ENCODE results near the gene BCAM.
"Not testable (repeated sequence)": the region's sequence is repeated elsewhere in the genome, so short reads cannot be mapped to it uniquely, and the experiment has no call there.

Gene BCAM

GRCh38 chr19:44834399-44834798 is 25.5 kb downstream of the BCAM start:
- DNase-seq; H3K4me2 ChIP-seq (ENCODE audit: low read length, poor library complexity, severe bottlenecking); H3K79me1 ChIP-seq (replicated peaks; ENCODE audit: low read length, poor library complexity, severe bottlenecking); H3K27ac ChIP-seq (ENCODE audit: low read length, poor library complexity, severe bottlenecking); H3K9me3 ChIP-seq (ENCODE audit: control insufficient read depth, low read length); H3K4ac ChIP-seq (ENCODE audit: low read depth in 1 of 2, low read length in 2 of 2); H3K4me1 ChIP-seq (ENCODE audit: control insufficient read depth, insufficient read depth, low read depth, low read length); H2BK12ac ChIP-seq (ENCODE audit: low read length in 2 of 2); H3K9ac ChIP-seq (ENCODE audit: low read length); H3K14ac ChIP-seq (ENCODE audit: low read length in 2 of 2); H2AK5ac ChIP-seq (ENCODE audit: low read length, severe bottlenecking); H2BK15ac ChIP-seq (ENCODE audit: low read depth, poor library complexity, severe bottlenecking); H2BK120ac ChIP-seq (ENCODE audit: low read depth, low read length); H4K8ac ChIP-seq (ENCODE audit: low read length); H3K23ac ChIP-seq (ENCODE audit: low read length in 2 of 2); H3K4me3 ChIP-seq (ENCODE audit: insufficient read depth in 1 of 2, low read depth in 1 of 2, low read length in 2 of 2); H4K91ac ChIP-seq (ENCODE audit: low read length); H3K36me3 ChIP-seq (ENCODE audit: control insufficient read depth in 1 of 2, insufficient read depth in 2 of 2, low read depth in 1 of 2, low read length in 2 of 2); H2BK5ac ChIP-seq (ENCODE audit: low read depth, low read length, poor library complexity, severe bottlenecking); H3K18ac ChIP-seq (ENCODE audit: low read depth in 1 of 2, low read length in 2 of 2); H2AFZ ChIP-seq (ENCODE audit: low read depth, low read length): not testable (repeated sequence)
- H3K27me3 ChIP-seq (ENCODE audit: control insufficient read depth in 1 of 2, insufficient read depth in 1 of 2, low read length in 2 of 2): peaks cover 13 to 29% of the 10 kb centered on the region in 2 experiments
- WGBS: 91% methylated on average over 6 of the region's 8 CpGs

GRCh38 chr19:44839276-44839675 is 30.4 kb downstream of the BCAM start:
- Histone ChIP-seq H4K8ac (ENCODE audit: low read length) (no peak overlapping the region), H2BK5ac (ENCODE audit: low read depth, low read length, poor library complexity, severe bottlenecking) (no peak overlapping the region), H3K4me1 (ENCODE audit: control insufficient read depth, insufficient read depth, low read depth, low read length) (peaks cover under 1% of the 10 kb centered on the region), H2BK15ac (ENCODE audit: low read depth, poor library complexity, severe bottlenecking) (peak overlapping the region; percentile 57), H3K79me1 (replicated peaks; ENCODE audit: low read length, poor library complexity, severe bottlenecking) (no peaks in the 10 kb centered on the region), H3K18ac (ENCODE audit: low read depth in 1 of 2, low read length in 2 of 2) (no peak overlapping the region), H2BK12ac (ENCODE audit: low read length in 2 of 2) (no peak overlapping the region), H3K27ac (ENCODE audit: low read length, poor library complexity, severe bottlenecking) (no peak overlapping the region), H3K9ac (ENCODE audit: low read length) (no peak overlapping the region), H3K27me3 (ENCODE audit: control insufficient read depth in 1 of 2, insufficient read depth in 1 of 2, low read length in 2 of 2) (peaks cover 8 to 9% of the 10 kb centered on the region in 2 experiments), H4K91ac (ENCODE audit: low read length) (no peak overlapping the region), H3K23ac (ENCODE audit: low read length in 2 of 2) (no peak overlapping the region), H2BK120ac (ENCODE audit: low read depth, low read length) (no peak overlapping the region), H3K4me2 (ENCODE audit: low read length, poor library complexity, severe bottlenecking) (no peak overlapping the region), H3K14ac (ENCODE audit: low read length in 2 of 2) (no peak overlapping the region), H3K4ac (ENCODE audit: low read depth in 1 of 2, low read length in 2 of 2) (no peak overlapping the region), H2AFZ (ENCODE audit: low read depth, low read length) (no peak overlapping the region), H3K36me3 (ENCODE audit: control insufficient read depth in 1 of 2, insufficient read depth in 2 of 2, low read depth in 1 of 2, low read length in 2 of 2) (no peaks in the 10 kb centered on the region), H2AK5ac (ENCODE audit: low read length, severe bottlenecking) (no peak overlapping the region), H3K9me3 (ENCODE audit: control insufficient read depth, low read length) (no peaks in the 10 kb centered on the region), H3K4me3 (ENCODE audit: insufficient read depth in 1 of 2, low read depth in 1 of 2, low read length in 2 of 2) (no peak overlapping the region)
- no peak for DNase-seq
- WGBS: 91% methylated on average over 2 of the region's 2 CpGs

- no peak overlapping the region for H2BK15ac ChIP-seq (ENCODE audit: low read depth, poor library complexity, severe bottlenecking)
- H3K27me3 ChIP-seq (ENCODE audit: control insufficient read depth in 1 of 2, insufficient read depth in 1 of 2, low read length in 2 of 2): peaks cover 1 to 5% of the 10 kb centered on the region in 2 experiments
- no peak overlapping the region for H3K18ac ChIP-seq (ENCODE audit: low read depth in 1 of 2, low read length in 2 of 2)
- H3K23ac ChIP-seq (ENCODE audit: low read length in 2 of 2): no peak overlapping the region
- no peak overlapping the region for H2BK5ac ChIP-seq (ENCODE audit: low read depth, low read length, poor library complexity, severe bottlenecking)
- no peak overlapping the region for H3K4me3 ChIP-seq (ENCODE audit: insufficient read depth in 1 of 2, low read depth in 1 of 2, low read length in 2 of 2)
- no peak overlapping the region for H3K9ac ChIP-seq (ENCODE audit: low read length)
- DNase-seq: no peak
- no peak overlapping the region for H2BK120ac ChIP-seq (ENCODE audit: low read depth, low read length)
- H3K36me3 ChIP-seq (ENCODE audit: control insufficient read depth in 1 of 2, insufficient read depth in 2 of 2, low read depth in 1 of 2, low read length in 2 of 2): no peaks in the 10 kb centered on the region
- H3K9me3 ChIP-seq (ENCODE audit: control insufficient read depth, low read length): no peaks in the 10 kb centered on the region
- no peak overlapping the region for H4K91ac ChIP-seq (ENCODE audit: low read length)
- 91% methylated on average over 7 of the region's 7 CpGs for WGBS
- no peak overlapping the region for H2BK12ac ChIP-seq (ENCODE audit: low read length in 2 of 2)
- no peaks in the 10 kb centered on the region for H3K79me1 ChIP-seq (replicated peaks; ENCODE audit: low read length, poor library complexity, severe bottlenecking)
- H3K14ac ChIP-seq (ENCODE audit: low read length in 2 of 2): no peak overlapping the region
- H3K4me2 ChIP-seq (ENCODE audit: low read length, poor library complexity, severe bottlenecking): no peak overlapping the region
- H3K27ac ChIP-seq (ENCODE audit: low read length, poor library complexity, severe bottlenecking): no peak overlapping the region
- H4K8ac ChIP-seq (ENCODE audit: low read length): no peak overlapping the region
- H3K4me1 ChIP-seq (ENCODE audit: control insufficient read depth, insufficient read depth, low read depth, low read length): peaks cover 6% of the 10 kb centered on the region
- H2AFZ ChIP-seq (ENCODE audit: low read depth, low read length): no peak overlapping the region
- no peak overlapping the region for H2AK5ac ChIP-seq (ENCODE audit: low read length, severe bottlenecking)
- H3K4ac ChIP-seq (ENCODE audit: low read depth in 1 of 2, low read length in 2 of 2): no peak overlapping the region
Observed at GRCh38 chr19:44840811-44841210, 31.9 kb downstream of the BCAM start.

GRCh38 chr19:44841231-44841630 is 32.3 kb downstream of the BCAM start:
- H2BK12ac ChIP-seq (ENCODE audit: low read length in 2 of 2): no peak overlapping the region
- no peak overlapping the region for H4K8ac ChIP-seq (ENCODE audit: low read length)
- no peak overlapping the region for H3K4me3 ChIP-seq (ENCODE audit: insufficient read depth in 1 of 2, low read depth in 1 of 2, low read length in 2 of 2)
- no peak overlapping the region for H3K27ac ChIP-seq (ENCODE audit: low read length, poor library complexity, severe bottlenecking)
- H3K4me2 ChIP-seq (ENCODE audit: low read length, poor library complexity, severe bottlenecking): no peak overlapping the region
- H3K4ac ChIP-seq (ENCODE audit: low read depth in 1 of 2, low read length in 2 of 2): no peak overlapping the region
- H3K18ac ChIP-seq (ENCODE audit: low read depth in 1 of 2, low read length in 2 of 2): no peak overlapping the region
- H3K36me3 ChIP-seq (ENCODE audit: control insufficient read depth in 1 of 2, insufficient read depth in 2 of 2, low read depth in 1 of 2, low read length in 2 of 2): no peaks in the 10 kb centered on the region
- H3K27me3 ChIP-seq (ENCODE audit: control insufficient read depth in 1 of 2, insufficient read depth in 1 of 2, low read length in 2 of 2): peaks cover 0 to 2% of the 10 kb centered on the region in 2 experiments
- no peak overlapping the region for H3K14ac ChIP-seq (ENCODE audit: low read length in 2 of 2)
- peaks cover 6% of the 10 kb centered on the region for H3K4me1 ChIP-seq (ENCODE audit: control insufficient read depth, insufficient read depth, low read depth, low read length)
- no peak for DNase-seq
- no peak overlapping the region for H3K9ac ChIP-seq (ENCODE audit: low read length)
- 95% methylated on average over 3 of the region's 3 CpGs for WGBS
- no peak overlapping the region for H2BK15ac ChIP-seq (ENCODE audit: low read depth, poor library complexity, severe bottlenecking)
- no peak overlapping the region for H2AFZ ChIP-seq (ENCODE audit: low read depth, low read length)
- no peaks in the 10 kb centered on the region for H3K79me1 ChIP-seq (replicated peaks; ENCODE audit: low read length, poor library complexity, severe bottlenecking)
- no peak overlapping the region for H4K91ac ChIP-seq (ENCODE audit: low read length)
- H3K23ac ChIP-seq (ENCODE audit: low read length in 2 of 2): no peak overlapping the region
- H2AK5ac ChIP-seq (ENCODE audit: low read length, severe bottlenecking): no peak overlapping the region
- H2BK120ac ChIP-seq (ENCODE audit: low read depth, low read length): no peak overlapping the region
- no peak overlapping the region for H2BK5ac ChIP-seq (ENCODE audit: low read depth, low read length, poor library complexity, severe bottlenecking)
- H3K9me3 ChIP-seq (ENCODE audit: control insufficient read depth, low read length): no peaks in the 10 kb centered on the region
